A549 (cell line): ENCODE results near the gene ATP2C2. TPM values are rescaled to one million over a fixed set of nuclear protein-coding genes. Genes with fewer than 3 reads are reported as not detected.

Experiments used
- ATAC-seq, 2 experiments: fragments of 200-7000 bp in 1 of 2; fragments of >200 bp in 1 of 2; cut with Nextera tagmentation in 1 of 2; cut with Tn5 transposase in 1 of 2; 3 replicates each; pipeline versions ENCODE4 v1.8.0 to v1.9.1; 2018 to 2020; ENCODE audit warnings: mild to moderate bottlenecking in 1 of 2, moderate library complexity in 1 of 2
- CTCF ChIA-PET: fragments of 300-600 bp; sonication (Branson Sonifier 250); formaldehyde crosslinking; extraction: SDS; loops from one replicate; lab custom pipeline; 2021; ENCODE audit warnings: antibody characterized with exemption, inconsistent platforms; lab: Yijun Ruan, JAX
- POLR2A ChIA-PET: fragments of 350-600 bp; formaldehyde crosslinking; extraction: SDS; loops from one replicate; lab custom pipeline; 2021; ENCODE audit warnings: antibody characterized with exemption, inconsistent platforms; lab: Yijun Ruan, JAX
- DNase-seq, 2 experiments: peaks; one replicate each; pipeline versions ENCODE4 v3.0.0 to v3.0.0-alpha.2; 2011 to 2016; ENCODE audit warnings: low read depth in 1 of 2, low spot score in 1 of 2
- FAIRE-seq: peaks from 2 replicates; lab custom pipeline; 2011; peaks lifted over from hg19 to GRCh38; lab: Jason Lieb, UNC
- H3K27ac ChIP-seq, 2 experiments: fragments of >200 bp; sonication (Bioruptor Twin); formaldehyde crosslinking; 3 replicates each; pipeline ENCODE4 v1.5.1; 2016 to 2017
- H3K4me1 ChIP-seq: fragments of >200 bp; sonication (Bioruptor Twin); formaldehyde crosslinking; 3 replicates; pipeline ENCODE4 v1.6.1; 2016
- H3K4me2 ChIP-seq: fragments of >200 bp; sonication (Bioruptor Twin); formaldehyde crosslinking; 3 replicates; pipeline ENCODE4 v1.6.1; 2016
- H3K4me3 ChIP-seq: fragments of >200 bp; sonication (Bioruptor Twin); formaldehyde crosslinking; 3 replicates; pipeline ENCODE4 v1.5.1; 2016
- H3K9me3 ChIP-seq: fragments of >200 bp; sonication (Bioruptor Twin); formaldehyde crosslinking; 3 replicates; pipeline ENCODE4 v1.6.1; 2016
- BHLHE40 ChIP-seq: IDR thresholded peaks from 2 replicates; pipeline ENCODE4 v1.6.1; 2012; ENCODE audit warnings: low read depth, low read length, inconsistent platforms
- CBX2 ChIP-seq: fragments of 200-600 bp; sonication (generic); IDR thresholded peaks from 2 replicates; pipeline ENCODE4 v1.6.1; 2016; ENCODE audit warnings: low read depth, mild to moderate bottlenecking, borderline replicate concordance
- CEBPB ChIP-seq, 2 experiments: fragments of >200 bp in 1 of 2; sonication (Bioruptor Twin) in 1 of 2; formaldehyde crosslinking in 1 of 2; IDR thresholded peaks; 2 replicates each; pipeline ENCODE4 v1.6.1; 2012 to 2016
- CHD2 ChIP-seq: fragments of 150-350 bp; IDR thresholded peaks from 2 replicates; pipeline ENCODE4 v1.6.1; 2014; ENCODE audit warnings: low read length; ENCODE audit not compliant: partially characterized antibody
- CHD4 ChIP-seq: fragments of 200-600 bp; sonication (generic); IDR thresholded peaks from 2 replicates; pipeline ENCODE4 v1.6.1; 2016; ENCODE audit warnings: antibody characterized with exemption, mild to moderate bottlenecking, borderline replicate concordance
- CTCF ChIP-seq: fragments of >200 bp; sonication (Bioruptor Twin); formaldehyde crosslinking; IDR thresholded peaks from 3 replicates; pipeline ENCODE4 v1.5.1; 2016
- EP300 ChIP-seq, 2 experiments: fragments of >200 bp; sonication (Bioruptor Twin); formaldehyde crosslinking; IDR thresholded peaks; 2 replicates in 1 of 2; 3 replicates in 1 of 2; pipeline ENCODE4 v1.6.1; 2016 to 2017
- ESRRA ChIP-seq: fragments of 150-350 bp; IDR thresholded peaks from 2 replicates; pipeline ENCODE4 v1.6.1; 2014; ENCODE audit warnings: mild to moderate bottlenecking, low read length, borderline replicate concordance
- FOSL2 ChIP-seq, 2 experiments: fragments of 450-650 bp in 1 of 2; fragments of >200 bp in 1 of 2; sonication (Bioruptor Twin) in 1 of 2; formaldehyde crosslinking; IDR thresholded peaks; 2 replicates each; pipeline versions ENCODE4 v1.5.0 to v1.6.1; 2016 to 2020; ENCODE audit warnings: mild to moderate bottlenecking in 1 of 2, moderate library complexity in 1 of 2
- FOXS1 ChIP-seq: fragments of 250-450 bp; sonication (Bioruptor Pico); IDR thresholded peaks from 2 replicates; pipeline ENCODE4 v1.5.0; 2020; ENCODE audit warnings: mild to moderate bottlenecking, moderate library complexity
- HES2 ChIP-seq: fragments of >200 bp; sonication (Bioruptor Twin); formaldehyde crosslinking; IDR thresholded peaks from 2 replicates; pipeline ENCODE4 v1.6.1; 2016
- HEYL ChIP-seq: fragments of 250-450 bp; sonication (Bioruptor Pico); IDR thresholded peaks from 2 replicates; pipeline ENCODE4 v1.8.0; 2021; ENCODE audit warnings: mild to moderate bottlenecking, moderate library complexity
- HOXA7 ChIP-seq: fragments of 250-450 bp; sonication (Bioruptor Pico); IDR thresholded peaks from 2 replicates; pipeline ENCODE4 v1.5.0; 2020; ENCODE audit warnings: mild to moderate bottlenecking, moderate library complexity
- HOXB13 ChIP-seq: fragments of 250-450 bp; sonication (Bioruptor Pico); IDR thresholded peaks from 2 replicates; pipeline ENCODE4 v1.5.0; 2020; ENCODE audit warnings: low read depth, mild to moderate bottlenecking, moderate library complexity
- HOXB5 ChIP-seq: fragments of 250-450 bp; sonication (Bioruptor Pico); IDR thresholded peaks from 2 replicates; pipeline ENCODE4 v1.5.0; 2020; ENCODE audit warnings: mild to moderate bottlenecking, moderate library complexity
- JUN ChIP-seq, 2 experiments: fragments of >200 bp; sonication (Bioruptor Twin); formaldehyde crosslinking; IDR thresholded peaks; 2 replicates in 1 of 2; 3 replicates in 1 of 2; pipeline ENCODE4 v1.6.1; 2016 to 2017
- JUNB ChIP-seq: fragments of >200 bp; sonication (Bioruptor Twin); formaldehyde crosslinking; IDR thresholded peaks from 2 replicates; pipeline ENCODE4 v1.6.1; 2016
- KDM1A ChIP-seq: fragments of 200-600 bp; sonication (generic); IDR thresholded peaks from 2 replicates; pipeline ENCODE4 v1.6.1; 2016; ENCODE audit warnings: low read depth, mild to moderate bottlenecking
- MYC ChIP-seq: IDR thresholded peaks from 2 replicates; pipeline ENCODE4 v1.6.1; 2012; ENCODE audit warnings: mild to moderate bottlenecking, inconsistent platforms, low read length, improper control_type of control experiment, borderline replicate concordance
- NFE2L2 ChIP-seq: fragments of 150-350 bp; conservative IDR thresholded peaks from 2 replicates; pipeline ENCODE4 v1.6.1; 2014; ENCODE audit warnings: low read length
- NPAS2 ChIP-seq: fragments of 250-450 bp; sonication (Bioruptor Pico); IDR thresholded peaks from 2 replicates; pipeline ENCODE4 v1.8.0; 2022; ENCODE audit warnings: mild to moderate bottlenecking, moderate library complexity, borderline replicate concordance
- NR3C1 ChIP-seq: fragments of >200 bp; sonication (Bioruptor Twin); formaldehyde crosslinking; IDR thresholded peaks from 3 replicates; pipeline ENCODE4 v1.6.1; 2017
- POLR2A ChIP-seq: IDR thresholded peaks from 2 replicates; pipeline ENCODE4 v1.6.1; 2012; ENCODE audit warnings: mild to moderate bottlenecking, low read length
- RARB ChIP-seq: fragments of 250-450 bp; sonication (Bioruptor Pico); IDR thresholded peaks from 2 replicates; pipeline ENCODE4 v1.8.0; 2021; ENCODE audit warnings: mild to moderate bottlenecking, moderate library complexity
- RCOR1 ChIP-seq: fragments of 150-350 bp; IDR thresholded peaks from 2 replicates; pipeline ENCODE4 v1.6.1; 2014; ENCODE audit warnings: antibody characterized with exemption, low read length, low read depth
- RFX5 ChIP-seq: fragments of 450-650 bp; IDR thresholded peaks from 2 replicates; pipeline ENCODE4 v1.7.1; 2014; ENCODE audit warnings: antibody characterized with exemption, mild to moderate bottlenecking, moderate library complexity
- RNF2 ChIP-seq: fragments of 200-600 bp; sonication (generic); IDR thresholded peaks from 2 replicates; pipeline ENCODE4 v1.6.1; 2016; ENCODE audit warnings: low read depth, mild to moderate bottlenecking, antibody characterized with exemption, moderate library complexity, borderline replicate concordance
- ZC3H11A ChIP-seq: fragments of 450-650 bp; IDR thresholded peaks from 2 replicates; pipeline ENCODE4 v1.6.1; 2014; ENCODE audit warnings: antibody characterized with exemption, mild to moderate bottlenecking
- ZNF302 ChIP-seq: fragments of 250-450 bp; sonication (Bioruptor Pico); IDR thresholded peaks from 2 replicates; pipeline ENCODE4 v1.9.0; 2021; ENCODE audit warnings: inconsistent platforms, mild to moderate bottlenecking, moderate library complexity
- ZSCAN20 ChIP-seq: fragments of 250-450 bp; sonication (Bioruptor Pico); IDR thresholded peaks from 2 replicates; pipeline ENCODE4 v1.8.0; 2022; ENCODE audit warnings: mild to moderate bottlenecking, moderate library complexity
- WGBS: methylation state at CpG from one replicate; pipeline ENCODE4 v1.1.6; 2017; ENCODE audit errors: missing lambda C conversion rate; 5-methylcytosine and 5-hydroxymethylcytosine counted together
- polyA plus RNA-seq, 4 experiments: library from polyadenylated mRNA; depleted of rRNA in 3 of 4; stranded (reverse); fragments of >200 nt; fragmentation: RNase III in 1 of 4; extraction: RNeasy Plus Mini Kit Qiagen cat#74134 plus additional on column Dnase treatment in 1 of 4; gene quantifications; 2 replicates in 3 of 4; 3 replicates in 1 of 4; pipeline ENCODE4 v1.2.3, GENCODE V29; 2011 to 2017
- TF ChIP-seq, protein P1 (sequence below): IDR thresholded peaks from 2 replicates; pipeline ENCODE4 v1.6.1; 2012
- TF ChIP-seq, protein P2 (sequence below): IDR thresholded peaks from 2 replicates; pipeline ENCODE4 v1.6.1; 2012; ENCODE audit warnings: low read depth, borderline replicate concordance

The ATP2C2 gene
- polyA plus RNA-seq, 2 of the 4 experiments (the other 2 are of a cell fraction): 0.14 to 0.17 TPM

DNA sequence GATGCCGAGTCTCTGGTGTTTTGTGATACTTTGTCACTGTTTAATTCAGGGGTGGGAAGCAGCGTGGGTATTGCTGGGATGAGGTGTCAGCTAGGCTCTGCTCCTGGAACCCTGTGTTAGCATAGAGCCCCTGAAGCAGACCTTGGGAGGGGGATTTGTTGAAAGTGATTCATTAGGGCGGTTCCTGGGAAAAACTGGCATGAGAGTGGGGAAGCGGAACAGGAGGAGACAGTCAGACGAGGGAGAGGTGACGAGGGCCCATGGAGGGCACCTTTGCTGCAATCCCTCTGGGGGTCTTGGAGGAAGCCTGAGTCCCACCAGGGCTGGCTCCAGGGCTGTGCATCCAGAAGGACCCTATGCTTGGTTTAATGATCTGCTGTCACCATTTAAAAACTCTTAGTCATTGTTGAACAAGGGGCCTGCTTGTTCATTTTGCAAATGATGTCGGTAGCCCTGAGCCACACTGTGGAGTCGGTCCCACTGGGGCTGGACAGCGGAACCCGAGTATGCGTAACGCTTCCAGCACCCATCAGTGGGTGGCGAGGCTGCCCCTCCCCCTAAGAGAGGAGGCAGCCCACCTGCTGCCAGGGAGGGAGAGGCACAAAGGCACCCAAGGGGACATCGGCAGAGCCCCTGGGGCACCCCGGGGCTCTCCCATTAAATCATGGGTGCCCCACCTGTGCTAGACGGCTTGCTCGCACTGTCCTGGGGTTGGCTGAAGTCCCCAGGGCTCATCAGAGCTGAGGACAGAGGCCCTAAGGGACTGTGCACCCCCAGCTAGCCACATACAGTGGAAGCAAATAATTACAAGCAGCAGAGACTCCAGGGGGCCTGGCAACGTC, 38.3 kb upstream of the ATP2C2 start:
- TF ChIP-seq RCOR1 (no peak), ZSCAN20 (no peak), RNF2 (no peak), HOXB13 (CRISPR knock-in tag) (no peak), FOXS1 (CRISPR knock-in tag) (no peak), KDM1A (no peak), ZC3H11A (no peak), ESRRA (no peak), RFX5 (no peak), RARB (no peak), NPAS2 (CRISPR knock-in tag) (no peak), HES2 (no peak), CHD4 (no peak), HOXA7 (CRISPR knock-in tag) (no peak)
- TF ChIP-seq, protein P1, sequence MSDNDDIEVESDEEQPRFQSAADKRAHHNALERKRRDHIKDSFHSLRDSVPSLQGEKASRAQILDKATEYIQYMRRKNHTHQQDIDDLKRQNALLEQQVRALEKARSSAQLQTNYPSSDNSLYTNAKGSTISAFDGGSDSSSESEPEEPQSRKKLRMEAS: no peak
- TF ChIP-seq, protein P2, sequence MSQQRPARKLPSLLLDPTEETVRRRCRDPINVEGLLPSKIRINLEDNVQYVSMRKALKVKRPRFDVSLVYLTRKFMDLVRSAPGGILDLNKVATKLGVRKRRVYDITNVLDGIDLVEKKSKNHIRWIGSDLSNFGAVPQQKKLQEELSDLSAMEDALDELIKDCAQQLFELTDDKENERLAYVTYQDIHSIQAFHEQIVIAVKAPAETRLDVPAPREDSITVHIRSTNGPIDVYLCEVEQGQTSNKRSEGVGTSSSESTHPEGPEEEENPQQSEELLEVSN: no peak
- no peak for ATAC-seq
- H3K4me3 ChIP-seq: no peak overlapping the region
- no peak for FAIRE-seq
- no peaks in the 10 kb centered on the region for H3K4me1 ChIP-seq
- H3K27ac ChIP-seq: no peak overlapping the region
- no peak for DNase-seq
- peaks cover 23% of the 10 kb centered on the region for H3K9me3 ChIP-seq
- POLR2A ChIA-PET: no interaction called here
- CTCF ChIA-PET: interaction anchor here (0.8 kb wide), 1 partner anchor 23 kb away, joined by 3 read pairs; no protein-coding TSS in a partner anchor
- H3K4me2 ChIP-seq: no peak overlapping the region
- 68% methylated on average over 18 of the region's 18 CpGs for WGBS

- ChIA-PET CTCF (interaction anchor here (0.8 kb wide), 1 partner anchor 23 kb away, joined by 3 read pairs; no protein-coding TSS in a partner anchor), POLR2A (no interaction called here)
- ATAC-seq: no peak
- peaks cover 23% of the 10 kb centered on the region for H3K9me3 ChIP-seq
- no peak for FAIRE-seq
- TF ChIP-seq CBX2 (no peak), NFE2L2 (no peak), RNF2 (no peak), JUN (IDR thresholded peaks at IDR 0.05) (no peak), EP300 (IDR thresholded peaks at IDR 0.05) (no peak), HEYL (no peak), HES2 (no peak), CTCF (no peak), ZNF302 (CRISPR knock-in tag) (no peak), RCOR1 (no peak), CHD2 (no peak), CEBPB (IDR thresholded peaks at IDR 0.05) (no peak), FOSL2 (IDR thresholded peaks at IDR 0.05) (no peak), FOSL2 (CRISPR knock-in tag; IDR thresholded peaks at IDR 0.05) (no peak), JUNB (no peak), POLR2A (no peak), BHLHE40 (no peak), NR3C1 (no peak), MYC (no peak), HOXB5 (CRISPR knock-in tag) (no peak)
- TF ChIP-seq, protein P1: no peak
- DNase-seq: no peak
- WGBS: 93% methylated on average over 5 of the region's 5 CpGs
- no peaks in the 10 kb centered on the region for H3K4me1 ChIP-seq
- no peak overlapping the region for H3K4me2 ChIP-seq
- no peak overlapping the region for H3K4me3 ChIP-seq
- H3K27ac ChIP-seq: no peak overlapping the region
Measured at GRCh38 chr16:84330685-84331050, 37.7 kb upstream of the ATP2C2 start.
